GM10266 (cell line): ENCODE results near the gene METRN.

Experiments used
- DNase-seq: peaks from one replicate; pipeline ENCODE4 v3.0.0; 2012; ENCODE audit errors: extremely low spot score
- TF ChIP-seq, protein P1 (sequence below): IDR thresholded peaks from 2 replicates; pipeline ENCODE4 v1.5.1; 2012; ENCODE audit warnings: mild to moderate bottlenecking, low read depth; ENCODE audit not compliant: control insufficient read depth, insufficient read depth; ENCODE audit errors: missing control alignments

Gene METRN

DNA sequence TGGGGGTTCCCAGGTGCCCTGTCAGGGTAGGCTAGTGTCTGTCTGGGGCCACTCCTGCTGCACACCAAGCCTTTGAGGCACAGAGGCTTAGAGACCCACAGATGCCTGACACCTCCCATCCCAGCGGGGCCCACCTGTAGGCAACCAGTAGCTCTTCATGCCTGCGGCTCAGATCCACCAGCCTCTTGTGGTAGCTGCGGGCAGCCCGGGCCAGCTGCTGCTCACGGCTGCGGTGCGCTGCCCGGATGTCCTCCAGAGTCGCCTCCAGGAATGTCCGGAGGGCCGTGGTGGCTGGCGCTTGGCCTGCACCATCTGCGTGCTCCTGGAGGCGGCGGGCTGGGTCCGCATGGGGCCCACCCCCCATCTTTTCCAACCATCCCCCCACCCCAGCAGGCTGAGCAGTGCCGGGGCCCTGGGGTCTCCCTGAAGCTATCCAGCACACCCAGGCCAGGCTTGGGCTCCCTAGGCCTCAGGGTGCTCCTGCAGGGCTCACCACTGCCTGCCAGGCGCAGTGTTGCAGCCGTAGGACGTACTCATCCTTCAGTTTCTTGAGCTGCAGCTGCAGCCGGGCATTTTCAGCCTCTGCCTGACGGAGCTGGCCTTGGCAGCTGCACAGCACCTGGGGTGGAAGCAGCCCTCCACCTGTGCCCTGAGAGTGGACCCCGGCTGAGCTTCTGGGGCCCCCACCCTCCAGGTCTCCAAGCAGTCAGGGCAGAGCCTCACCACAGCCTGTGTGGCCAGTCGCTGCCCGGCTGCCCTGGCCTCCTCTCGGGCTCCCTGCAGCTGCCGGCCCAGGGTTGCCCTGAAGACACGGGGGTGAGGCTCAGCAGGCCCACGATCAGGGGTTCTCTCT is 9.5 kb downstream of the METRN start:
- no peak for DNase-seq
- TF ChIP-seq, protein P1, sequence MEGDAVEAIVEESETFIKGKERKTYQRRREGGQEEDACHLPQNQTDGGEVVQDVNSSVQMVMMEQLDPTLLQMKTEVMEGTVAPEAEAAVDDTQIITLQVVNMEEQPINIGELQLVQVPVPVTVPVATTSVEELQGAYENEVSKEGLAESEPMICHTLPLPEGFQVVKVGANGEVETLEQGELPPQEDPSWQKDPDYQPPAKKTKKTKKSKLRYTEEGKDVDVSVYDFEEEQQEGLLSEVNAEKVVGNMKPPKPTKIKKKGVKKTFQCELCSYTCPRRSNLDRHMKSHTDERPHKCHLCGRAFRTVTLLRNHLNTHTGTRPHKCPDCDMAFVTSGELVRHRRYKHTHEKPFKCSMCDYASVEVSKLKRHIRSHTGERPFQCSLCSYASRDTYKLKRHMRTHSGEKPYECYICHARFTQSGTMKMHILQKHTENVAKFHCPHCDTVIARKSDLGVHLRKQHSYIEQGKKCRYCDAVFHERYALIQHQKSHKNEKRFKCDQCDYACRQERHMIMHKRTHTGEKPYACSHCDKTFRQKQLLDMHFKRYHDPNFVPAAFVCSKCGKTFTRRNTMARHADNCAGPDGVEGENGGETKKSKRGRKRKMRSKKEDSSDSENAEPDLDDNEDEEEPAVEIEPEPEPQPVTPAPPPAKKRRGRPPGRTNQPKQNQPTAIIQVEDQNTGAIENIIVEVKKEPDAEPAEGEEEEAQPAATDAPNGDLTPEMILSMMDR: no peak

DNA sequence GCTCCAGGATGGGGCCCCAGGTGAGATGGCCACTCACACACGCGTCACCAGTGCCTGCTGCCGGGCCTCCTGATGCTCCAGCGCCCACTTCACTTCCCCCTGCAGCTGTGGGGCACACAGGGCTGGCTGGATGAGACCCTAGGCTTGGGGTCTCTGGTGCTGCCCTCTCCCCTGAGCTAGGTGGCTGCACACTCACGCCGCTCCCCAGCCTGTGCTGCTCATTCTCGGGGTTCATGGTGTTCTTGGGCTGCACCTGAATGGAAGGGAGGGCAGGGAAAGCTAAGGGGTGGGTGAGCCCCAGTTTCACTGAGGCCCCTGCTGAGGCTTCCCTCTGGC is 10.1 kb downstream of the METRN start:
- DNase-seq: no peak
- TF ChIP-seq, protein P1: no peak

DNA sequence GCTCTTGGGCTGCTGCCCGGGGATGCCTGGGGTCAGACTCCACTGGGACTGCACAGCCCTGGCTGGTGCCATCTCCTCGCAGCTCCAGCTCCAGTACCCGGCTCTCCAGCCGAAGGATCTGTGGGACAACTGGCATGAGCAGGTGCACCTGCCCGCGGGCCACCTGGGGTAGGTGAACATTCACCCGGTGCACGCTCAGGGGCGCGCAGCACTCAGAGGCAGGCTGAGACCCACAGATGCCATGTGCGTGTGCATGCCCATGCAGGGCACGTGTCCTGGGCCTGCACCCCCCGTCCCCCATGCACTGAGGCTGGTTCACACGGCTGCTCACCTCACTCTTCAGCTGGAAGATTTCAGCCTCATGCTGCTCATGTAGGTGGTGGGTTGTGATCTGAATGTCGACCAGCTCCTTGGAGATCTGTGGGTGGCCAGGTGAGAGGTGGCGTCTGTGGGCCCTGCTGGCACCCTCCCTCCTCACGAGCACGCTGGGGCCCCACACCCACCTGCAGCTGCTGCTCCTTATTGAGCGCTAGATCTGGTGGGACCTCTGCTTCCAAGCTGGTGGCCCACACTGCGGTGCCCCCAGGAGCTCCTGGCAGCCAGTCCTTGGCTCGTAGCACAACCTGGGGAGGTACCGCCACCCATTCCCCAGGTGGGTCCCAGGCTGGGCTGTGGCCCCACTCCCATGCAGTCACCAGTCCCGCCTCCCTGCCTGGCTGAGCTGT is 10.7 kb downstream of the METRN start:
- DNase-seq: no peak
- TF ChIP-seq, protein P1: no peak

DNA sequence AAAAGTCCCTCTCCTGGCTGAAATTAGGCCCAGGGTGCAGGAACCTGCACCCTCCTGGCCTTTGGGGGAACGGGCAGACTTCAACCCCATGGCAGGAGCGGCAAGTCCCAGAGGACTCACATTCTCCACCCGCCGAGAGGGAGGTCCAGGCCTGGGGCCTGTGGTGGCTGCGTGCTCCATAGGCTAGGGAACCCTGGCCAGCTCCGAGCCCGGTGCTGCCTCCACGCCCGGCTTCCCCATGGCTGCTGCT is 11.2 kb downstream of the METRN start:
- no peak for DNase-seq
- TF ChIP-seq, protein P1: no peak

DNA sequence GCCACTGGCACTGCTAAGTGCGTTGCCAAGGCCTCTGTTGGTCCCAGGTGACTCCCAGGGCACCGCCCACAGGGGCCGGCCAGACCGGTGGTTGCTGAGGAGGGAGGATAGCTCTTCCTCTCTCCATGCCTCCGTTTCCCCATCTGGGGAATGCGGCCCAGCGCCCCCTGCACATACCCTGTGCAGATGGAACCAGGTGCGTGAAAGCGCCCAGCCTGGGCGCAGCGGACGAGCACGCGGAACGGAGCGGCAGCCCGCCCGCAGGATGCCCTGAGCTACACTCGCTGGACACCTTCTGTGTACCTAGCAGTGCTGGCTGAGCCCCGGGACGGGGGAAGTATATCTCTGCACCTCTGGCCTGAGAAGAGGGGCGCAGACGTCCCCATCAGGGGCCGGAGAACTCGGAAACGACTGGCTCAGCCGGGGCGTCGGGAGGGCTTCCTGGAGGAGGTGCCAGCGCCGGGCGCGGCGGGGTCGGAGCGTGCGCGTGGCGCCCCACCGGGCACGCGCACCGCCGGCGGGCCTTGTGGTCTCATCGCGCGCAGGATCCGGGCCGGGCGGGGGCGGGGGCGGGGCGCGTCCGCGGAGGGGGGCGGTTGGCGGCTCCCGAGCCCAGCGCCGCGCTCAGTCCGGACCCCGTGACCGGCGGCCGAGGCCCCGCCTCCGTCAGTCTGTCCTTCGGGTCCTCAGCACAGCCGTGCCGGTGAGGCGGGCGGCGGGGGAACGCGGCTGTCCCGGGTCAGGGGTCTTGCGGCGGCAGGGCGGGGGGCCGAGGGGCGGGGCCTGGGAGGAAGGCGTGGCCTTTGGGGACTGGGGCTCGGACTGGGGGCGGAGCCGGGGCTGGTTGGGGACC is 11.7 kb downstream of the METRN start, which contains the start of the genes CCDC78 and HAGHL:
Gene CCDC78, minus strand, starts transcription at position 6 of the 853 bp plus-strand sequence. CDS start 76 bp downstream, outside the sequence.
Gene HAGHL, plus strand, starts transcription at position 669 of the 853 bp plus-strand sequence. CDS start 404 bp downstream, outside the sequence.
- DNase-seq: peak; percentile 92
- TF ChIP-seq, protein P1: no peak

DNA sequence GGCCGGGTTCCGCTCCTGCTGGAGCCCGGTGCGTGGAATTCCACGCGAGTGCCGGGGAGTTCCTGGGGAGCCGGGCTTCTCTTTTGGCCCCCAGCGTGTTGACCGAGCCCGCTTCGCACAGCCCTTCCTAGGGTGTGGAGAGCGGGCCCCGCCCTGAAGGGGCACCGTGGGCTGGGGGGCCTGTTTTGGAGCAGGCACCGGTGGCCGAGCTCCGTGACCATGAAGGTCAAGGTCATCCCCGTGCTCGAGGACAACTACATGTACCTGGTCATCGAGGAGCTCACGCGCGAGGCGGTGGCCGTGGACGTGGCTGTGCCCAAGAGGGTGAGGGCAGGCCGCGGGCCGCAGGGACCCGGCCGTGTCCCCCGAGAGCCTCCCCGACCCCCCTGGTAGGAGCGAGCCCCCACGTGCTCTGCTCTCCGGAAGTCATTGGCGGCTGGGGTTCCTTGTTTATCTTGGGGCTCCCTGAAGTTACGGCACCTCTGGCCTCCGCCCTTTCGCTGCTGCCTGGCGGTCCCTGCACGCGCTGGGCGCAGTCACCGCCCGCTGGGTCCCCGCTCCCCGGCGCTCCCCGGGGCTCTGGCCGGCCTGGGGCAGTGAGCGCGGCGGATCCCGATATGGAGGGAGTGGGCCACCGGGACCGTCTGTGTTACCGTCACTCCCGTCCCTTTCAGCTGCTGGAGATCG is 12.5 kb downstream of the METRN start:
- DNase-seq: peak; percentile 78
- TF ChIP-seq, protein P1: no peak
